ENCODE data around the gene YPEL3.

- no peak for TF ChIP-seq NFRKB (IDR thresholded peaks at IDR 0.05)
- TF ChIP-seq BHLHE40 (IDR thresholded peaks at IDR 0.05; ENCODE audit: borderline replicate concordance), result no peak
- no peak for TF ChIP-seq SP1 (IDR thresholded peaks at IDR 0.05)
- TF ChIP-seq HDGF (IDR thresholded peaks at IDR 0.05; ENCODE audit: borderline replicate concordance), result no peak
Observed at GRCh38 chr16:30088237-30088831, 7.7 kb downstream of the YPEL3 start.

All from HEK293T (cell line).